ENCODE data around the gene SNX18.

- TF ChIP-seq CTCF (IDR thresholded peaks at IDR 0.05) (no peak), EZH2 (IDR thresholded peaks at IDR 0.05) (no peak), EZH2phosphoT487 (IDR thresholded peaks at IDR 0.05) (no peak)
These were observed 31.0 kb downstream of the SNX18 start for GRCh38 chr5:54548565-54548964.
